ENCODE results near the gene ANTKMT. TPM values are rescaled to one million over a fixed set of nuclear protein-coding genes. Genes with fewer than 3 reads are reported as not detected.

ANTKMT gene, protein sequence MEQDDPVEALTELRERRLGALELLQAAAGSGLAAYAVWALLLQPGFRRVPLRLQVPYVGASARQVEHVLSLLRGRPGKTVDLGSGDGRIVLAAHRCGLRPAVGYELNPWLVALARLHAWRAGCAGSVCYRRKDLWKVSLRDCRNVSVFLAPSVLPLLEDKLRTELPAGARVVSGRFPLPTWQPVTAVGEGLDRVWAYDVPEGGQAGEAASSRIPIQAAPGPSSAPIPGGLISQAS
- 23.8 and 25.4 TPM in 2 replicates for total RNA-seq

DNA sequence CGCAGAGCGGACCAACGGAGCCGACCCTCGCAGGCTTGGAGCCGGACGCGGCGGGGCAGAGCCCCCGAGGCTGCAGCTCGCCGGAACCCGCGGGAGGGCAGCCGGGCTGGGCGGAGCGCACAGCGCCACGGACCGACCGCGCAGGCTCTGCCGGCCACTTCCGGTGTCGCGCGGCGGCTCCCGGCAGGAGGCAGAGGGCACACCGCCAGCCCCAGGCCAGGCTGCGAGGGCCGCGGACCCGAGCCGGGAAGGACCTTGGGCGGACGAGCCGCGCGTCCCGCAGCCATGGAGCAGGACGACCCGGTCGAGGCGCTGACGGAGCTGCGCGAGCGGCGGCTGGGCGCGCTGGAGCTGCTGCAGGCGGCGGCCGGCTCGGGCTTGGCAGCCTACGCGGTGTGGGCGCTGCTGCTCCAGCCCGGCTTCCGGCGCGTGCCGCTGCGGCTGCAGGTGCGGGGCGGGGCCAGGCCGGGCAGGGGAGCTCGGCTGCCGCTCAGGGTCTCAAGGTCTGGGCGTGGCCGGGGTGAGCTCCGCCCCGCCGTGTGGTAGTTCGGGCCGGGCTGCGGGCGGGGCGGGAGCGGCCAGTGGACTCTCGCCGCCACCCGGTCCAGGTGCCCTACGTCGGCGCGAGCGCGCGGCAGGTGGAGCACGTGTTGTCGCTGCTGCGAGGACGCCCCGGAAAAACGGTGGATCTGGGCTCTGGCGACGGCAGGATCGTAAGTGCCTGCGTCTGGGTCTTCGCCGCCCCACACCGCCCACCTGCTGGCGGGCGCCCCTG, at the start of gene ANTKMT:
ANTKMT (plus strand) TSS at position 157 of the 775 bp plus-strand sequence; CDS start at position 286, 129 bp downstream.

GRCh38 chr16:674968-675883, 45.7 kb upstream of the ANTKMT start, which contains the start of gene RHBDL1:
Gene RHBDL1, plus strand, starts transcription at chr16:675671. Its CDS starts 120 bp downstream, at chr16:675791.

DNA sequence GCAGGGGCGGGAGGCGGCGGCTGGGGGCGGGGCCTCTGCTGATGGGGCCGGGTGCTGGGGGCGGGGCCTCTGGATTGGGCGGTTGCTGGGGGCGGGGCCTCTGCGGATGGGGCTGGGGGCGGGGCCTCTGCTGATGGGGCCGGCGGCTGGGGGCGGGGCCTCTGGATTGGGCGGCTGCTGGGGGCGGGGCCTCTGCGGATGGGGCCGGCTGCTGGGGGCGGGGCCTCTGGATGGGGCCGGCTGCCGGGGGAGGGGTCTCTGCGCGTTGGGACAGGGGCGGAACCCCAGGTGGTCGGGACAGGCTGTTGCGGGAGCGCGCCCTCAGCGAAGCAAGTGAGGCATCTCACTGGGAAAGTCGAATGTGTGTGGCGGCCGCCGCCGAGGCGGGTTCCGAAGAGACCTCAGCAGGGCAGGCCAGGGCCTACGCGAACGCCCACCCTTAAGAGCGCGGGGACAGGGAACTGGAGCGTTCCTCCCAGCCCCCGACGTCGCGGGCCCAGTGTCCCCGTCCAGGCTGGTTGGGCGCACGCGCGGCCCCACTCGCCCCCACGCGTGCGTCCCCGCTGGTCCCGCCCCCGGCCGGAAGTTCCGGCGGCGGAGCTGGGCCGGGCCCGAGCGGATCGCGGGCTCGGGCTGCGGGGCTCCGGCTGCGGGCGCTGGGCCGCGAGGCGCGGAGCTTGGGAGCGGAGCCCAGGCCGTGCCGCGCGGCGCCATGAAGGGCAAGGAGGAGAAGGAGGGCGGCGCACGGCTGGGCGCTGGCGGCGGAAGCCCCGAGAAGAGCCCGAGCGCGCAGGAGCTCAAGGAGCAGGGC, 40.9 kb upstream of the ANTKMT start, which contains the start of gene STUB1:
STUB1 (plus strand) TSS at position 597 of the 811 bp plus-strand sequence; CDS start at position 713, 116 bp downstream.

GRCh38 chr16:684071-684794, 36.7 kb upstream of the ANTKMT start, which contains the start of gene JMJD8:
Gene JMJD8, minus strand, starts transcription at chr16:684334. Its CDS starts 15 bp downstream, at chr16:684319.

DNA sequence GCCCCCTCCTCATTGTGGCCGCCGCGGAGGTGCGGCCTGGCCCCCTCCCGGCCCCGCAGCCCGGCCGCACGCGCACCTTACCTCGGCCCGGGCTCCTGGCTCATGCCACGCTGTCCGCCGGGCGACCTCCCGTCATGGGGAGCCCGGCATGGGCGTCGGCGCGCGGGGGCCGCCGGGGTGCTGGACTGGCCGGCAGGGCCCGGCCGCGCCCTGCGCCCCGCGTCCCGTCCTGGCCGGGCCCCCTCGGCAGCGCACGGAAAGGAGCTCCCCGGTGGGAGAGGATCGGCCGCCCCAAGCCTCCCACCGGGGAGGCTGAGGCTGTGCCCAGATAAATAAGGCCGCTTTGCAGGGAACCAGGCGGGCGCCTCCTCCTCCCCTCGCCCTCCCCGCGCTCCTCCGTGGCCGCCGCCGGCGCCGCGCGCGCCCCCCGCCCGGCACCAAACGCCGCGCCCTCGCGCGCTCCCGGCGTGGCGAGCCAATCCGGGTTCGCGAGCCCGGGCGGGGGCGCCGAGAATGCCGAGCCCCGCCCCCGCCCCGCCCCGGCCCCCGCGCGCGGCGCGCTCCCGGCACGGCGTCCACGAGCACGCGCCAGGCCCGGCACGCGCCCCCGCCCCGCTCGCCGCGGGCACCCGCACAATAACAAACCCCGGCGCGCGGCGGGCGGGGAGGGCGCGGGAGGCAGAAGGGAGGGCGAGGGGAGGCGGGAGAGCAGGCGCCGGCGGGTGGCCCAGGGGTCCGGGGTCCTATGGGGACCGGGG, 15.3 kb upstream of the ANTKMT start, which contains the start of gene FBXL16:
FBXL16 (minus strand) TSS at position 371 of the 758 bp plus-strand sequence. CDS start 8,396 bp downstream, outside the sequence.

DNA sequence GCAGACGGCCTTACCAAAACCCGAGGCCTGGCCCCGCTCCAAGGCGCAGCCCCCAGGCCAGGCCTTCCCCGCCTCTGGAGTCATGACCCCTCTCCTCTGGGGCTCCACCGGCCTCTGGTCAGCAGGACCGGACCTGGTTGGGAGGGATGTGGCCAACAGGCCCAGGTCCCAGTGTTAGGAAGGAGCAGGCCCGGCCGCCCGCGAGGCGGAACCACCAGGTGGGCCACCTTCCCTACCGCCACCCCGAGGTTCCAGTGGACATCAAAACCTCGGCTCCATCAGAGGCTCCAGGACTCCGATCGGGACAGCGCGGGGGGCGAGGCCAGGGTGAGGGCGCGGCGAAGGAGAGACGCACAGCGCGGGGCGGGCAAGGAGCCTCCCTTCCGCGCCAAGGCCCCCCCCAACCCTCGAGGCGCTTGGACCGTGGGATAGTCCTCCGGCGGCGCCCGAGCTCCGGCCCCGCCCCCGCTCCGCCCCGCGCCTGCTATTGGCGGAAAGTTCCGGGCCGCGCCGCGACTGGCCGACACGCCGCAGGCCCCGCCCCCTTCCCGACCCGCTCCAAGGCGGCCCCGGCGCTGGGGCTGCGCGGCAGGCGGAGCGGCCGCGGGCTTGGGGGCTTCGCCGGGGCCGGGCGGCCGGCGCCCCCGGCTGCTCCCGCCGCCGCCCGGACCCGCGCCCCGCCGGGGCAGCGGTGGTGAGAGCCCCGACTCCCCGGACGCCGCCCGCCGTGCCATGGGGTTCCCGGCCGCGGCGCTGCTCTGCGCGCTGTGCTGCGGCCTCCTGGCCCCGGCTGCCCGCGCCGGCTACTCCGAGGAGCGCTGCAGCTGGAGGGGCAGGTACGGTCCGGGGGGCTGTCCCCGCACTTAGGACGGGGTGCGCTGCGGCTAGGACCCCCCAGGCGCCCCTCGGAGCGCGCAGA, 6.1 kb upstream of the ANTKMT start, which contains the start of gene METRN:
METRN (plus strand) TSS at position 561 of the 919 bp plus-strand sequence; CDS start at position 733, 172 bp downstream.

DNA sequence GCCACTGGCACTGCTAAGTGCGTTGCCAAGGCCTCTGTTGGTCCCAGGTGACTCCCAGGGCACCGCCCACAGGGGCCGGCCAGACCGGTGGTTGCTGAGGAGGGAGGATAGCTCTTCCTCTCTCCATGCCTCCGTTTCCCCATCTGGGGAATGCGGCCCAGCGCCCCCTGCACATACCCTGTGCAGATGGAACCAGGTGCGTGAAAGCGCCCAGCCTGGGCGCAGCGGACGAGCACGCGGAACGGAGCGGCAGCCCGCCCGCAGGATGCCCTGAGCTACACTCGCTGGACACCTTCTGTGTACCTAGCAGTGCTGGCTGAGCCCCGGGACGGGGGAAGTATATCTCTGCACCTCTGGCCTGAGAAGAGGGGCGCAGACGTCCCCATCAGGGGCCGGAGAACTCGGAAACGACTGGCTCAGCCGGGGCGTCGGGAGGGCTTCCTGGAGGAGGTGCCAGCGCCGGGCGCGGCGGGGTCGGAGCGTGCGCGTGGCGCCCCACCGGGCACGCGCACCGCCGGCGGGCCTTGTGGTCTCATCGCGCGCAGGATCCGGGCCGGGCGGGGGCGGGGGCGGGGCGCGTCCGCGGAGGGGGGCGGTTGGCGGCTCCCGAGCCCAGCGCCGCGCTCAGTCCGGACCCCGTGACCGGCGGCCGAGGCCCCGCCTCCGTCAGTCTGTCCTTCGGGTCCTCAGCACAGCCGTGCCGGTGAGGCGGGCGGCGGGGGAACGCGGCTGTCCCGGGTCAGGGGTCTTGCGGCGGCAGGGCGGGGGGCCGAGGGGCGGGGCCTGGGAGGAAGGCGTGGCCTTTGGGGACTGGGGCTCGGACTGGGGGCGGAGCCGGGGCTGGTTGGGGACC, 5.7 kb downstream of the ANTKMT start, which contains the start of the genes CCDC78 and HAGHL:
CCDC78 (minus strand) TSS at position 6 of the 853 bp plus-strand sequence. CDS start 76 bp downstream, outside the sequence.
HAGHL (plus strand) TSS at position 669 of the 853 bp plus-strand sequence. CDS start 404 bp downstream, outside the sequence.

DNA sequence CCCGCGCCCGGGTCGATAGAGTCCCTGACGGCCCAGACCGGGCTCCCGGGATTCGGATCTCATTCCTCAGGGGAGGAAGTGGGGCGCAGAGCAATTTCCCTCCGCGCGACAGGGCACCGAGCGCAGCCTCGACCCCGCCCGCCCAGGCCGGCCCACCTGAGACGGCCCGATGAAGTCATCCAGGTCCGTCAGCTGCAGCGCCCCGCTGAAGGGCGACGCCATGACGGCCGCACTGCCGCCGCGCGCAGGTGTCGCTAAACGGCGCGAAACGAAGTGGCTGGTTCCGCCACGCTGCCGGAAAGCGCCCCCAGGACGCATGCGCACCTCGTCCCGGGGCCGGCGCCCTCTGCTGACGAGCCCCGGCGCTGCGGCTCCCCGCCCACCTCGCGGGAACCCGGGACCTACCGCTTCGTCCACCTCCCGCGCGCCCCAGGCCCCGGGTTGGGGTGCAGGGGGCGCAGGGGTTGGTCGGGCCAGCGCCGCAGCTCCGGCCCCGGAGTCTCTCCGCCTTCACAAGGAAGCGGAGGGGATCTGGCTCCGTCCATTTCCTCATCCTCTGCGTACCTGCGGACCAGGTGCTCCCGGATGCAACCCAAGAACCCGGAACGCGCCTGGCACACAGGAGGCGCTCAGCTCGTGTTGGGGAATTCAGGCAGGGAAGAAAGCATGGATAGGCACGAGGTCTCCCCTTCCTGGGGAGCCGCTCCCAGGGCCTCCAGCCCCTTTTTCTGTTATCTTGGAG, 20.0 kb downstream of the ANTKMT start, which contains the start of gene CIAO3:
CIAO3 (minus strand) TSS at position 234 of the 742 bp plus-strand sequence; CDS start at position 222, 12 bp downstream.

GRCh38 chr16:760545-761343, 39.8 kb downstream of the ANTKMT start, which contains the start of gene MSLN:
Gene MSLN, plus strand, starts transcription at chr16:760734. Its CDS starts 1,947 bp downstream, at chr16:762681.

Other genes starting within 250 kb of the ANTKMT start
- 10.5 and 16.8 TPM in 2 replicates for gene CAPN15, start 193.4 kb upstream of the ANTKMT start, total RNA-seq
- gene PRR35, start 160.8 kb upstream of the ANTKMT start, total RNA-seq, result not detected in 2 replicates
- 1.3 and 1.4 TPM in 2 replicates for gene NHLRC4, start 154.1 kb upstream of the ANTKMT start, total RNA-seq
- 14.8 and 21.6 TPM in 2 replicates for gene PIGQ, start 151.2 kb upstream of the ANTKMT start, total RNA-seq
- 7.8 and 10.5 TPM in 2 replicates for gene RAB40C, start 131.1 kb upstream of the ANTKMT start, total RNA-seq
- gene WFIKKN1, start 90.2 kb upstream of the ANTKMT start, total RNA-seq, result 0.14 and 0.18 TPM in 2 replicates
- gene METTL26, start 84.8 kb upstream of the ANTKMT start, total RNA-seq, result 75.1 and 95.4 TPM in 2 replicates
- 15.2 and 23.0 TPM in 2 replicates for gene MCRIP2, start 79.3 kb upstream of the ANTKMT start, total RNA-seq
- gene WDR90, start 71.8 kb upstream of the ANTKMT start, total RNA-seq, result 4.6 and 8.7 TPM in 2 replicates
- gene RHOT2, start 53.0 kb upstream of the ANTKMT start, total RNA-seq, result 28.9 and 30.6 TPM in 2 replicates
- 2.7 and 3.7 TPM in 2 replicates for gene RHBDL1, start 45.5 kb upstream of the ANTKMT start, total RNA-seq
- 143 and 151 TPM in 2 replicates for gene STUB1, start 40.7 kb upstream of the ANTKMT start, total RNA-seq
- 28.0 and 31.2 TPM in 2 replicates for gene JMJD8, start 36.8 kb upstream of the ANTKMT start, total RNA-seq
- gene WDR24, start 30.7 kb upstream of the ANTKMT start, total RNA-seq, result 2.3 and 4.3 TPM in 2 replicates
- not detected in 2 replicates for gene FBXL16, start 15.3 kb upstream of the ANTKMT start, total RNA-seq
- 71.1 and 88.5 TPM in 2 replicates for gene METRN, start 6.0 kb upstream of the ANTKMT start, total RNA-seq
- 1.1 and 1.7 TPM in 2 replicates for gene CCDC78, start 5.3 kb downstream of the ANTKMT start, total RNA-seq
- 12.7 and 15.4 TPM in 2 replicates for gene HAGHL, start 6.0 kb downstream of the ANTKMT start, total RNA-seq
- 29.3 and 32.7 TPM in 2 replicates for gene CIAO3, start 19.9 kb downstream of the ANTKMT start, total RNA-seq
- gene MSLN, start 39.6 kb downstream of the ANTKMT start, total RNA-seq, result not detected in 2 replicates
- 12.8 and 17.9 TPM in 2 replicates for gene RPUSD1, start 67.2 kb downstream of the ANTKMT start, total RNA-seq
- gene CHTF18, start 67.5 kb downstream of the ANTKMT start, total RNA-seq, result 1.4 and 2.3 TPM in 2 replicates
- not detected in 2 replicates for gene GNG13, start 79.6 kb downstream of the ANTKMT start, total RNA-seq
- gene LMF1, start 249.8 kb downstream of the ANTKMT start, total RNA-seq, result 12.3 and 12.9 TPM in 2 replicates

All from smooth muscle cell of bladder (primary cell).